GM12891 (cell line): ENCODE data around the gene ABCB1.

Experiments used
- POLR2A ChIP-seq: IDR thresholded peaks from 2 replicates; pipeline ENCODE4 v1.6.1; 2011; ENCODE audit warnings: low read depth, low read length, control low read depth
- POLR2AphosphoS5 ChIP-seq: IDR thresholded peaks from 2 replicates; pipeline ENCODE4 v1.6.1; 2011; ENCODE audit warnings: low read depth, low read length, control low read depth

DNA sequence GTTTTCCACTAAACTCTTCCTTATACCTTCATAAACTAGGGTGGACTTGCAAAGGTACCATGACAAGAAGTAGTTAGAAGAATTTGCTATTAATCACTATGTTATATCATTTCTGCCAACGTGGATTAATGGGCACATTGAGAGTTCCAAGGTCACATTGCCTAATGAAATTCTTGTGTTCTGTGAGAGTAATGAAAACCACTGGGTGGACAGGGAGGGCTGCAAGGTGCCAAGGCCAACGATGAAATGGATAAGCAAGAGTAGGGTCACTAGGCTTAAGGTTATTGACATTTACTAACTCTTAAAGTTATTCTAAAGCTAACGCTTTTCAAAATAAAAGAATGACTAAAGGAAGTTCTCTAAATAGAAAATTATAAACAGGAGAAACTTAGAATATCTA, 118.6 kb downstream of the ABCB1 start:
- no peak for TF ChIP-seq POLR2A
- TF ChIP-seq POLR2AphosphoS5: no peak
